A549 (cell line): ENCODE results near the gene TMEM95. TPM values are rescaled to one million over a fixed set of nuclear protein-coding genes. Genes with fewer than 3 reads are reported as not detected.

ENCODE experiments used
- ATAC-seq, 2 experiments: fragments of 200-7000 bp in 1 of 2; fragments of >200 bp in 1 of 2; cut with Nextera tagmentation in 1 of 2; cut with Tn5 transposase in 1 of 2; 3 replicates each; pipeline versions ENCODE4 v1.8.0 to v1.9.1; 2018 to 2020; ENCODE audit warnings: mild to moderate bottlenecking in 1 of 2, moderate library complexity in 1 of 2
- CTCF ChIA-PET: fragments of 300-600 bp; sonication (Branson Sonifier 250); formaldehyde crosslinking; extraction: SDS; loops from one replicate; lab custom pipeline; 2021; ENCODE audit warnings: antibody characterized with exemption, inconsistent platforms; lab: Yijun Ruan, JAX
- POLR2A ChIA-PET: fragments of 350-600 bp; formaldehyde crosslinking; extraction: SDS; loops from one replicate; lab custom pipeline; 2021; ENCODE audit warnings: antibody characterized with exemption, inconsistent platforms; lab: Yijun Ruan, JAX
- DNase-seq, 2 experiments: peaks; one replicate each; pipeline versions ENCODE4 v3.0.0 to v3.0.0-alpha.2; 2011 to 2016; ENCODE audit warnings: low read depth in 1 of 2, low spot score in 1 of 2
- FAIRE-seq: peaks from 2 replicates; lab custom pipeline; 2011; peaks lifted over from hg19 to GRCh38; lab: Jason Lieb, UNC
- H3K27ac ChIP-seq, 2 experiments: fragments of >200 bp; sonication (Bioruptor Twin); formaldehyde crosslinking; 3 replicates each; pipeline ENCODE4 v1.5.1; 2016 to 2017
- H3K4me1 ChIP-seq: fragments of >200 bp; sonication (Bioruptor Twin); formaldehyde crosslinking; 3 replicates; pipeline ENCODE4 v1.6.1; 2016
- H3K4me2 ChIP-seq: fragments of >200 bp; sonication (Bioruptor Twin); formaldehyde crosslinking; 3 replicates; pipeline ENCODE4 v1.6.1; 2016
- H3K4me3 ChIP-seq: fragments of >200 bp; sonication (Bioruptor Twin); formaldehyde crosslinking; 3 replicates; pipeline ENCODE4 v1.5.1; 2016
- H3K9me3 ChIP-seq: fragments of >200 bp; sonication (Bioruptor Twin); formaldehyde crosslinking; 3 replicates; pipeline ENCODE4 v1.6.1; 2016
- CBX2 ChIP-seq: fragments of 200-600 bp; sonication (generic); IDR thresholded peaks from 2 replicates; pipeline ENCODE4 v1.6.1; 2016; ENCODE audit warnings: low read depth, mild to moderate bottlenecking, borderline replicate concordance
- CBX8 ChIP-seq: fragments of 200-600 bp; sonication (generic); IDR thresholded peaks from 2 replicates; pipeline ENCODE4 v1.6.1; 2016
- EP300 ChIP-seq, 2 experiments: fragments of >200 bp; sonication (Bioruptor Twin); formaldehyde crosslinking; IDR thresholded peaks; 2 replicates in 1 of 2; 3 replicates in 1 of 2; pipeline ENCODE4 v1.6.1; 2016 to 2017
- FOSB ChIP-seq: fragments of 250-450 bp; sonication (Bioruptor Pico); IDR thresholded peaks from 2 replicates; pipeline ENCODE4 v1.5.0; 2020; ENCODE audit warnings: mild to moderate bottlenecking, moderate library complexity
- FOSL2 ChIP-seq, 2 experiments: fragments of 450-650 bp in 1 of 2; fragments of >200 bp in 1 of 2; sonication (Bioruptor Twin) in 1 of 2; formaldehyde crosslinking; IDR thresholded peaks; 2 replicates each; pipeline versions ENCODE4 v1.5.0 to v1.6.1; 2016 to 2020; ENCODE audit warnings: mild to moderate bottlenecking in 1 of 2, moderate library complexity in 1 of 2
- FOXS1 ChIP-seq: fragments of 250-450 bp; sonication (Bioruptor Pico); IDR thresholded peaks from 2 replicates; pipeline ENCODE4 v1.5.0; 2020; ENCODE audit warnings: mild to moderate bottlenecking, moderate library complexity
- GATA3 ChIP-seq: IDR thresholded peaks from 2 replicates; pipeline ENCODE4 v1.6.1; 2012; ENCODE audit warnings: borderline replicate concordance
- HDAC2 ChIP-seq: fragments of 200-600 bp; sonication (generic); IDR thresholded peaks from 2 replicates; pipeline ENCODE4 v1.6.1; 2016
- HOXB5 ChIP-seq: fragments of 250-450 bp; sonication (Bioruptor Pico); IDR thresholded peaks from 2 replicates; pipeline ENCODE4 v1.5.0; 2020; ENCODE audit warnings: mild to moderate bottlenecking, moderate library complexity
- KDM5A ChIP-seq: fragments of 200-600 bp; sonication (generic); IDR thresholded peaks from 2 replicates; pipeline ENCODE4 v1.6.1; 2016; ENCODE audit warnings: antibody characterized with exemption, mild to moderate bottlenecking
- MAZ ChIP-seq: fragments of 150-350 bp; IDR thresholded peaks from 2 replicates; pipeline ENCODE4 v1.6.1; 2014; ENCODE audit warnings: antibody characterized with exemption, low read depth, low read length, borderline replicate concordance
- NPAS2 ChIP-seq: fragments of 250-450 bp; sonication (Bioruptor Pico); IDR thresholded peaks from 2 replicates; pipeline ENCODE4 v1.8.0; 2022; ENCODE audit warnings: mild to moderate bottlenecking, moderate library complexity, borderline replicate concordance
- PBX3 ChIP-seq: IDR thresholded peaks from 2 replicates; pipeline ENCODE4 v1.6.1; 2012
- POLR2A ChIP-seq: IDR thresholded peaks from 2 replicates; pipeline ENCODE4 v1.6.1; 2012; ENCODE audit warnings: mild to moderate bottlenecking, low read length
- POLR2AphosphoS2 ChIP-seq: conservative IDR thresholded peaks from 2 replicates; pipeline ENCODE4 v1.6.1; 2012; ENCODE audit warnings: low read length, improper control_type of control experiment, inconsistent platforms
- RNF2 ChIP-seq: fragments of 200-600 bp; sonication (generic); IDR thresholded peaks from 2 replicates; pipeline ENCODE4 v1.6.1; 2016; ENCODE audit warnings: low read depth, mild to moderate bottlenecking, antibody characterized with exemption, moderate library complexity, borderline replicate concordance
- SMC3 ChIP-seq: fragments of >200 bp; sonication (Bioruptor Twin); formaldehyde crosslinking; IDR thresholded peaks from 3 replicates; pipeline ENCODE4 v1.6.1; 2018; ENCODE audit warnings: inconsistent platforms
- SREBF2 ChIP-seq: fragments of 450-650 bp; IDR thresholded peaks from 2 replicates; pipeline ENCODE4 v1.6.1; 2014; ENCODE audit warnings: mild to moderate bottlenecking, moderate library complexity
- TFCP2L1 ChIP-seq: fragments of 250-450 bp; sonication (Bioruptor Pico); IDR thresholded peaks from 2 replicates; pipeline ENCODE4 v1.5.0; 2021; ENCODE audit warnings: mild to moderate bottlenecking
- USF2 ChIP-seq: fragments of 450-650 bp; IDR thresholded peaks from 2 replicates; pipeline ENCODE4 v1.6.1; 2014; ENCODE audit warnings: antibody characterized with exemption
- ZNF302 ChIP-seq: fragments of 250-450 bp; sonication (Bioruptor Pico); IDR thresholded peaks from 2 replicates; pipeline ENCODE4 v1.9.0; 2021; ENCODE audit warnings: inconsistent platforms, mild to moderate bottlenecking, moderate library complexity
- WGBS: methylation state at CpG from one replicate; pipeline ENCODE4 v1.1.6; 2017; ENCODE audit errors: missing lambda C conversion rate; 5-methylcytosine and 5-hydroxymethylcytosine counted together
- polyA plus RNA-seq, 4 experiments: library from polyadenylated mRNA; depleted of rRNA in 3 of 4; stranded (reverse); fragments of >200 nt; fragmentation: RNase III in 1 of 4; extraction: RNeasy Plus Mini Kit Qiagen cat#74134 plus additional on column Dnase treatment in 1 of 4; gene quantifications; 2 replicates in 3 of 4; 3 replicates in 1 of 4; pipeline ENCODE4 v1.2.3, GENCODE V29; 2011 to 2017

TMEM95 gene
- polyA plus RNA-seq, 2 of the 4 experiments (the other 2 are of a cell fraction) = not detected

GRCh38 chr17:7346761-7347614 lies 8.0 kb upstream of the TMEM95 start:
- H3K4me3 ChIP-seq = no peak overlapping the region
- TF ChIP-seq FOSB (CRISPR knock-in tag) (no peak), FOSL2 (IDR thresholded peaks at IDR 0.05) (no peak), FOSL2 (CRISPR knock-in tag; IDR thresholded peaks at IDR 0.05) (no peak), GATA3 (0 out of 2 replicates have a peak, but pooled peaks have one; percentile 15), TFCP2L1 (CRISPR knock-in tag) (no peak)
- no peak overlapping the region for H3K27ac ChIP-seq
- POLR2A ChIA-PET = interaction anchor here (3.3 kb wide), 1 partner anchor 17 kb away, joined by 12 read pairs; no protein-coding TSS in a partner anchor
- DNase-seq (no peak), ATAC-seq (no peak), FAIRE-seq (no peak)
- no peaks in the 10 kb centered on the region for H3K9me3 ChIP-seq
- H3K4me1 ChIP-seq = peaks cover 19% of the 10 kb centered on the region
- CTCF ChIA-PET = interaction anchor here (0.8 to 18.5 kb wide), 18 partner anchors 8 to 301 kb away, joined by 3 to 433 read pairs (median 4); partner anchors contain the start of genes ACAP1, NEURL4, SLC16A11 and SLC2A4
- H3K4me2 ChIP-seq = no peak overlapping the region
- WGBS = 80% methylated on average over 16 of the region's 18 CpGs

- no peak for DNase-seq
- Histone ChIP-seq H3K4me3 (no peak overlapping the region), H3K27ac (no peak overlapping the region), H3K4me1 (peaks cover 24% of the 10 kb centered on the region), H3K4me2 (no peak overlapping the region), H3K9me3 (no peaks in the 10 kb centered on the region)
- TF ChIP-seq EP300 (IDR thresholded peaks at IDR 0.05) (no peak), USF2 (no peak), SMC3 (no peak), NPAS2 (CRISPR knock-in tag) (no peak), ZNF302 (CRISPR knock-in tag) (no peak), PBX3 (peak; percentile 3; the same call in 1 of the 2 replicates), FOXS1 (CRISPR knock-in tag) (no peak), CBX8 (no peak), MAZ (no peak), POLR2A (peak; percentile 27), RNF2 (no peak), SREBF2 (no peak), POLR2AphosphoS2 (no peak), HDAC2 (no peak), HOXB5 (CRISPR knock-in tag) (no peak), KDM5A (no peak), CBX2 (no peak)
- ATAC-seq = no peak
- WGBS = 91% methylated on average over 19 of the region's 19 CpGs
- FAIRE-seq = no peak
- ChIA-PET POLR2A (interaction anchor here (3.3 kb wide), 1 partner anchor 18 kb away, joined by 12 read pairs; no protein-coding TSS in a partner anchor), CTCF (interaction anchor here (1.0 to 18.5 kb wide), 11 partner anchors 17 to 213 kb away, joined by 3 to 433 read pairs (median 5); partner anchors contain the start of genes ACADVL, ACAP1, NEURL4 and SLC2A4)
Observed at GRCh38 chr17:7347630-7348477, 7.1 kb upstream of the TMEM95 start.
